GM19193 (cell line): ENCODE results near the gene NR4A1.

Experiments used
- POLR2A ChIP-seq: IDR thresholded peaks from 4 replicates; pipeline ENCODE4 v1.6.1; 2011; ENCODE audit not compliant: insufficient read depth, insufficient read length; ENCODE audit errors: extremely low read depth

Gene NR4A1

DNA sequence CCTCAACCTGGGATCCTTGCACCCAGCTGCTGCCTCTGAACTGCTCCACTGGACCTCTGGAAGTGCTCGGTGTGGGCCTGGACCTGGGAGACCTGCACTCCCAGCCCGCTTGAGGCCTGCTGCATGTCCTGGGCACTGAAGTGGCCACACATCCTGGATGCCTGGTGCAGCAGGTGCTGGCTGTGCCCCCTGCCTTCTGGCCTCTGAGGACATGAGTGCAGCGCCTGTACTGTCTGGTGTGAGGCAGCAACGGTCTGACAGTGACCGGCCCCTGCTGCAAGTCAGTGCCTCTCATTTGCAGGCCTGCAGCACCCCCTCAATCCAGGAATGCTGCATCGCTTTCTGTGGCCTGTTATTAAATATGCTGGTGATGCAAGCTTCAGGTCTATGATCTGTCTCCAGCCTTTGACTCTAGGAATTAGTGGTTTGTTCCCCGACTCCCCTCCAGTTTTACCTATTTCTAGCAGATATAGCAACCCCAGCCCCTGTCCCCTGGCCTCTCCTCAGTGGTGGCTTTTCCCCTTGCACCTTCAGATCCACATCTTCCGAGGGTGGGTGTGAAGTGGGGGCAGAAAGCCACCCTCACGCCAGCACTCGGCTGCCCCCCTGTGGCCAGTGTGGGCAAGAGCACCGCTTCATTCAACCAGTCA, 31.9 kb downstream of the NR4A1 start:
- no peak for TF ChIP-seq POLR2A

DNA sequence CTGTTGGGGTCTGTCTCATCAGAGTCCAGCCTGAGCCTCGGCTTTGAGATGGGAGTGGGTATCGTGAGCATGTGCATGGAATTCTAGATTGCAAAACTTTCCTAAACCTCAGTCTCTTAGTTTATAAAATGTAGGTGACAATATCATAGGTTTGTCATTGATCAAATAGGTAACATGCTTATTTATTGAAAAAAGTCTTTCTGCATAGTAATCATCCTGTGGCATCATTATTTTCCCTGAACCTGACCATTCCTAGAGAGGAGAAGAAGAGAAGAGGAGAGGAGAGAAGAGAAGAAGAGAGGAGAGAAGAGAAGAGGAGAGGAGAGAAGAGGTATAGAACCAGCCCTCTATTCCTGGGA, 32.4 kb downstream of the NR4A1 start:
- no peak for TF ChIP-seq POLR2A

DNA sequence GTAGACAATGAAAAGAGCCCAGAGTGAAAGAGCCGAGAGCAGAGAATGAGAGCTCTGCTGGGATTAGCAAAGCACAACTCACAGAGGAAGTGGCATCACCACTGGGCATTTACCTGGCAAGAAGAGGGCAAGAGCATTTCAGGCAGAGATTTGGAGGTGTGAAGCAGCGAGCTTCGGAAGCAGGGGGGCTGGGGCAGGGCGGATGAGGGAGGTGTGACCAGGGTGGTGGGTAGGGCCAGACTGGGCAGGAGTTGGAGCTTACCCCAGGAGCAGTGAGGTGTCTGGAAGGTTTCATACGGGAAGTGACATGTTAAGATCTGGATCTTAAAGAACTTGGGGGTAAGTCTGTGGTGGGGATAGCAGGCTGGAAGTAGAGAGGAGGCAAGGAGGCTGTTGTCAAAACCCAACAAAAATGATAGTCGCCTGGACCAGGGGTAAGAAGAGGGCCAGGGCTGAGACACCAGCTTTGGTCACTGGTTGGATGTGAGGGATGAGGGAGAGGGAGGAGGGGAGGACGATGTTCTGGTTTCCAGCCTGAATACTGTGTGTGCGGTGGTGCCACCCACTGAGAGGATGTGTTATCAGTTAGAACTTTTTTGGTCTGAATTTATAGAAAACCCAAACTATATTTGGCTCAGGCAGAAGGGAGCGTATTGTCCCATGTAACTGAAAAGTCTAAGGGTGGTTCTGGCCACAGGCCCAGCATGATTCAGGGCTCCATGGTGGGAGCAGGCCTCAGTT, 33.4 kb downstream of the NR4A1 start:
- no peak for TF ChIP-seq POLR2A

DNA sequence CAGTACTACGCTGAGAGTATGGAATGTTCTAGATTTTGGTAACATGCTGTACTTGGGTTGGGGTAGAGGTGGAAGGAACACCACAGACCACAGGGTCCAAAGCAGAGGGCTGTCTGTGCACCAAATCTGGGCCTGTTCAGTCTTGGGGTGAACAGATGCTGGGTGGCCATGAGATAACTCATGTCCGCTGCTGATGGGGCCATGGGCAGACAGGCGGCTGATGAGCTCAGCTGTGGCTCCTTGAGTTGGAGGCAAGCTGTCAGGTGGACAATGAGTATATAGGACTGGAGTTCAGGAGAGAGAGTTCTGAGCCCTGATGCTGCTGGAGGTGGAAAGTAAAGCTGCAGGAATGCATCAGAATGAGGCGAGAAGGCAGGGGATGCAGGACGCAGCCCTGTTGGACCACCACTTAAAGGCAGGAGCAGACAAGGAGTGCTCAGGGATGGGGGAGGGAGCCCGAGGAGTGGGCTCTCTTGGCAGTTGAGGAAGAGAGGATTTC, 34.5 kb downstream of the NR4A1 start:
- no peak for TF ChIP-seq POLR2A

DNA sequence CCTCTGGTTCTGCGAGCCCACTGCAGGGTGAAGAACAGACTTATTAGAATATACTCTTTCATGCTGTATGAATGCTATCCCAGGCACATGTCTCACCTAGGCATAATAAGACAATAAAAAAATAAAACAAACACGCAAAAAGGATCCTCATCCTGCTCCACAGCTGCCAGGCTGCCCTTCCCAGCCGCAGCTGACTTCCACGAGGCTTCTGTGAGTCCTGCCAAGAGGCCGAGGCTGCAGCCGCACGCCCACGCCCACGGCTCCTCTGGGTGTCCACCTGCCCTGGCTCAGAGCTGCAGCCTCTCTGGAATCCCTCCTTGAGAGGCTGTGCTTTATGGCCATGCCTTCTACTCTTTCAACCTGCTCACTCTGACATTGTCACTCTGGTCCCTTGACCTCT, 35.1 kb downstream of the NR4A1 start:
- no peak for TF ChIP-seq POLR2A

DNA sequence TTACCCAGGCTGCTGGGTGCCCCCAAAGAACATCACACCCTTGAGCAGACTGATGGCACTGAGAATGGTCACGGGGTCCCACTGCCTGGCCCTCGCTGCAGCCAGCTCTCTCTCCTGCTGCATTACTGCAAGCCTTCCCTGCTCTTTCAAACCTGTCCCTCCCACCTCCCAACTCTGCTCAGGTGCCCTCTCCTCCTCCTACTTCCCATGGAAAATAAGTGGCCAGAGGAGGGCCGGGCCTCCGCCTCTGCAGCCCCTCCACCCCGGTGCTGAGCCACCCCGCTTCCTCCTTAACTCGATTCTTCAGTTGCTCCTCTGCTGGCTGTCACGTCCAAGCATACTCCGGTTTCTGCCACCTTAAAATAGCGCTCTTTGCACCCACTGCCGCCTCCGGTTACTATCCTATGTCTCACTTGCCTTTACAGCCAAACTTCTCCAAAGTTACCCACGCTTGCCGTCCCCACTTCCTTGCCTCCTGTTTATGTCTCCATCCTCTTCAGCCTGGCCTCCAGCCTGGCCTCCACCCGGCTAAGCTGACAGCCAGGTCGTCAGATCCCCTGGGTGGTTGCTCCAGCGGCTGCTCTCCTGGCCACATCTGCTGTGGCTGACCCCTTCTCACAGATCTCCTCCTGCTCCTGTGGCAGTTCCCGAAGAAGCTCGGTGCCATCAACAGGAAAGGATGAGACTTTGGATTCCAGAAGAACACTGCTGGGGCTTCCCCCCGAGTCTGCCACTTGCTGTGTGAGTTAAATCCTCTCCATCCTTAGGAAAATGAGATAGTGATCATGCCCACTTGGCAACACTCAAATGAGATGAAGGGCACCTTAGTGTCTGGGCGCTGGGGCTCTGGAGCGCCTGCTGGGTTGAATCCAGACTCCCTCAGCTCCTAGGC, 35.9 kb downstream of the NR4A1 start:
- TF ChIP-seq POLR2A: no peak

DNA sequence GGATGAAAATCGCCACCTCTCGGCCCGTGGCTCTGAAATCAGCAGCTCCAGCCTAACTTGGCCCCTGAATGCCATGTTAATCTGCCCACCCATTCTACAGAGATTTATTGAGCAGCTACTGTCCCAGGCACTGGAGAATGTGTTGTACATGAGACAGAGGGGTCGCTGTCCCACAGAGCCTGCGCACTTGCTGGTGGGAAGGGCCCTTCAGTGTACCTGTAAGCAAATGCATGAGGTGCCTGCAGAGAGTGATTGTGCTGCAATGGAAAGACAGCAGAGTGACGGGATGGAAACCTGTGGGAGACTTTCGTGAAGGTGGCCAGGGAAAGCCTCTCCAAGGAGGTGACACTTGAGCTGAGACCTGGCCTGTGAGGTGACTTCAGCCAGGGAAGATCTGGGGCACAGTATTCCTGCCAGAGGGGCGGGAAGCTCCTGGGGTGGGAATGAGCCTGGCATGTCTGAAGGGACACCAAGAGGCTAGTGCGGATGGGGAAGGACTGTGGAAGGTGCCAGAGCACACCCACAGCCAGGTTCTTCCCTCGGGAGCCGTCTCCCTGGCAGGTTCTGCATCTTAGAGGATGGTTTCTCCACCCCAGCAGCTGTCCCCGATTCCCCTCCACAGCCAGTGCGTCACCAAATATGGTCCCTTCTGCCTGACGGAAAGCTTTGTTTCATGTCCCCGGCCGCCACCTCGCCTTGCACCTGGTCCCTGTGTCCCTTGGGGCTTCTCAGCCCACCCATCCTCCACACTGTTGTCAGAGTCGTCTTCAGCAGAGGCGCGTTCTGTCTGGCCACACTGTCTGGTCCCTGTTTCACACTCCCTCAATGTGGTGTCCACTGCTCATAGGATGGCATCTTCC, 36.9 kb downstream of the NR4A1 start:
- TF ChIP-seq POLR2A: no peak

DNA sequence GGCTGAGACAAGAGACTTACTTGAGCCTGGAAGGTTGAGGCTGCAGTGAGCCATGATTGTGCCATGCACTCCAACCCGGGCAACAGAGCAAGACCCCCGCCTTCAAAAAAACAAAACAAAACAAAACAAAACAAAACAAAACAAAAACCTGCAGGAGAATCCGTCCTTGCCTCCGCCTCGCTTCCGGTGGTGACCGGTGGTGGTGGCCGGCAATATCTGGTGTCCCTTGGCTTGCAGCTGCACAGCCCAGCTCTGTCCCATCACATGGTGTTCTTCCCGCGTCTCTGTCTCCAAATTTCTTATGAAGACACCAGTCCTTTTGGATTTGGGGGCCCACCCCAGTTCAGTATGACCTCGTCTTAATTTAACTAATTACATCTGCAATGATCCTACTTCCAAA, 38.2 kb downstream of the NR4A1 start:
- TF ChIP-seq POLR2A: no peak

DNA sequence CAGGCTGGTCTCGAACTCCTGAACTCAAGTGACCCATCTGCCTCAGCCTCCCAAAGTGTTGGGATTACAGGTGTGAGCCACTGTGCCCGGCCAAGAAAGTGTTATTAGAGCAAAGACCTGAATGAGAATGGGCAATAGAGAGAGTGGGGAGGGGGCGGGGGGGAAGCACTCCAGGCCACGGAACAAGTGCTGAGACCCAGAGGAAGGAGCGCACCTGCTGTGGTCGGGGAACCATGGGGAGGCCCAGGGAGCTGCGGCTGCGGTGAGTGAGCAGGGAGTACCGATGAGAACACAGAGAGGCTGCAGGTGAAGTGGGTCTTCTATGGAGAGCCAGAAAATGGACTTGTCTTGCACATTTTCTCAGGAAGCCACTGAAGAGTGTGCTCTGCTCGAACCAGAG, 39.0 kb downstream of the NR4A1 start:
- no peak for TF ChIP-seq POLR2A

DNA sequence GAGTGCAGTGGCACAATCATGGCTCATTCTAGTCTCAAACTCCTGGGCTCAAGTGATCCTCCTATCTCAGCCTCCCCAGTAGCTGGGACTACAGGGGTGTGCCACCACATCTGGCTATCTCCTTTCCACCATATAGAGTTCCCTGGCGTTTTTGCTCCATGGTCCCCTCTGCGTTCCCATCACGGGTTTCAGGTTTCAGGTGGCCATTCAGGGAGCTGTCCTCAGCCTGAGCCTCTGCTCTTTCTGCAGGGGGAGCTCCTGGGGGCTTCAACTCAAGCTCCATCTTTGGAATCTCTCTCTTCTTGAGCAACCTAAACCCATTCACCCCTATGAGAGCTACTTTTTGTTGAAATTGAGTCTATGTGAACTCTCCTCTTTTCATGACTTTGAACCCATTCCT, 39.8 kb downstream of the NR4A1 start:
- TF ChIP-seq POLR2A: no peak

DNA sequence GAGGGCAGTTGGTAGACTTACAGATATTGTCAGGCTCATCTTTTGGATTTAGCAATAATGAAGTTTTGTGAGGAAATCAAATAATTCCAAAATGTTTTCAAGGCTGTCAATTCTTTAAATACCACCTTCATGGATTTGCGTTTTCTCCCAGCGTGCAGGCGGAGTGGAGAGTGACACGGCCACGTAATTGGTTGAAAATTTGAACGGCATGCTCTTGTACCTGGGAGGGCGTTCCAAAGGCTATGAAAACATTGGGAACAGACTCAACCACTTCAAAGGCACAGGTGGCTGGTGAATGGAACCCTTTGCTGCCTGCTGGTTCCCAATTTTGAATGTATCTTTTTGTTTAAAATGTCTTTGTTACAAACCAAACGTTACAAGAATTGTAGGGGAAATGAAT, 40.6 kb downstream of the NR4A1 start:
- TF ChIP-seq POLR2A: no peak

DNA sequence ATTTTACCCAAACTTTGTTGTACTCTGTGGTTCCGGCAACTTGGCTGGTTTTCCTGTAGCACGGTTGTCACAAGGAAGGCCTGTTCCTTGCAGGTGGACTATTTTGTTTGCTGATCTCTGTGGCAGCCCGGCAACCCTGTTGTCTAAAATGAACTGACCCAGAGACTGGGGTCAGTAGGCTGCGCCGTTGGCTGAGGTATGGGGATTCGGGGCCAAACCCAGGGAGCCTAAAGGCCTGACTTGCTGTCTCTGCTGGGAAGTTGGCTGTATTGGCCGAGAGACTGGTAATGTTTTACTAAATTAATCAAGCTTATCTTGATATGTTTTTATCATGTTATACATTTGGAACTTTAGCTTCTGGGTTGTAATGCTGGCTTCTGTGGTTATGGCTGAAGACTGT, 42.1 kb downstream of the NR4A1 start:
- no peak for TF ChIP-seq POLR2A

DNA sequence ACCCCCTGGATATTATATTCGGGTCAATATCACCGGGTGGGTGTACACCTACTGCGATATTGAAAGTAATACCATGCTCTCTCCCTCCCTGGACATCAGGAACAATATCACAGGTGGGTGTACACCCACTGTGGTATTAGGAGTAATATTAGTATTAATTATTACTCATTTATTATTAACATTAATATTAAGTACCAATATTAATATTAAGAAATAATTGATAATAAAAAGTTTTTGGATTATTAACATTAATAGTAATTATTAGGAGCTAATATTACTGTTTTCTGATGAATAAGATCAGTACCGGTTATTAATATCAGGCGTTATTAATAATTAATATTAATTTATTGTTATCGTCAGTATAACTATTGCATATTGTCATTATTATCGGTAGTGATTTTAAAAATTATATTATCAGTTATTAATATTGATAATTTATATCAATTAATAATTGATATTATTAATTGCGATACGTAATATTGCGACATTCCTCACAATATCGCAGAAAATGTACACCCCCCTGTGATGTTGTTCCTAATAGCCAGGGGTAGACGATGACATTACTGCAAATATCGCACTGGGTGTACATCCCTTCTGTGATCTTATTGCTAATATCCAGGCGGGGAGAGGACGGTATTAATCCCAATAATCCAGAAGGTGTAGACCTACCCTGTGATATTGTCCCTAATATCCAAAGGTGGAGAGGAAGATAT, 45.2 kb downstream of the NR4A1 start:
- TF ChIP-seq POLR2A: no peak
